ENCODE results near the gene MBD5. TPM values are rescaled to one million over a fixed set of nuclear protein-coding genes. Genes with fewer than 3 reads are reported as not detected.

MBD5 gene
- total RNA-seq, 1 experiment from 2014 or later = 14.5 TPM

- in situ Hi-C loops (cut with HindIII; ENCODE audit: low sequenced_read_pairs) = no loop called here
- DNase-seq (ENCODE audit: low spot score) = no peak
Measured at GRCh38 chr2:148259674-148260073, 238.8 kb downstream of the MBD5 start.

GRCh38 chr2:148263890-148264289 is 243.0 kb downstream of the MBD5 start:
- DNase-seq (ENCODE audit: low spot score) = no peak
- in situ Hi-C loops (cut with HindIII; ENCODE audit: low sequenced_read_pairs) = no loop called here

- in situ Hi-C loops (cut with HindIII; ENCODE audit: low sequenced_read_pairs) = no loop called here
- no peak for DNase-seq (ENCODE audit: low spot score)
Measured at GRCh38 chr2:148273158-148273691, 252.3 kb downstream of the MBD5 start.

GRCh38 chr2:148279216-148279615 is 258.3 kb downstream of the MBD5 start:
- in situ Hi-C loops (cut with HindIII; ENCODE audit: low sequenced_read_pairs) = no loop called here
- DNase-seq (ENCODE audit: low spot score) = no peak

GRCh38 chr2:148282201-148282600 is 261.3 kb downstream of the MBD5 start:
- in situ Hi-C loops (cut with HindIII; ENCODE audit: low sequenced_read_pairs) = no loop called here

GRCh38 chr2:148292431-148292830 is 271.5 kb downstream of the MBD5 start:
- DNase-seq (ENCODE audit: low spot score) = no peak
- in situ Hi-C loops (cut with HindIII; ENCODE audit: low sequenced_read_pairs) = no loop called here

More at GRCh38 chr2:148282201-148282600, 261.3 kb downstream of the MBD5 start:
- no peak for DNase-seq (ENCODE audit: low spot score)

GRCh38 chr2:148298196-148298595 is 277.3 kb downstream of the MBD5 start:
- no peak for DNase-seq (ENCODE audit: low spot score)
- in situ Hi-C loops (cut with HindIII; ENCODE audit: low sequenced_read_pairs) = no loop called here

GRCh38 chr2:148299616-148300015 is 278.7 kb downstream of the MBD5 start:
- in situ Hi-C loops (cut with HindIII; ENCODE audit: low sequenced_read_pairs) = no loop called here
- no peak for DNase-seq (ENCODE audit: low spot score)

- DNase-seq (ENCODE audit: low spot score) = no peak
- in situ Hi-C loops (cut with HindIII; ENCODE audit: low sequenced_read_pairs) = no loop called here
Measured at GRCh38 chr2:148300544-148300943, 279.7 kb downstream of the MBD5 start.

- in situ Hi-C loops (cut with HindIII; ENCODE audit: low sequenced_read_pairs) = no loop called here
Measured at GRCh38 chr2:148301362-148301761, 280.5 kb downstream of the MBD5 start.

GRCh38 chr2:148302526-148302925 is 281.6 kb downstream of the MBD5 start:
- in situ Hi-C loops (cut with HindIII; ENCODE audit: low sequenced_read_pairs) = no loop called here
- DNase-seq (ENCODE audit: low spot score) = no peak

More at GRCh38 chr2:148301362-148301761, 280.5 kb downstream of the MBD5 start:
- no peak for DNase-seq (ENCODE audit: low spot score)

GRCh38 chr2:148303161-148303560 is 282.3 kb downstream of the MBD5 start:
- in situ Hi-C loops (cut with HindIII; ENCODE audit: low sequenced_read_pairs) = no loop called here
- DNase-seq (ENCODE audit: low spot score) = no peak

- in situ Hi-C loops (cut with HindIII; ENCODE audit: low sequenced_read_pairs) = no loop called here
- DNase-seq (ENCODE audit: low spot score) = no peak
Measured at GRCh38 chr2:148305476-148305875, 284.6 kb downstream of the MBD5 start.

- in situ Hi-C loops (cut with HindIII; ENCODE audit: low sequenced_read_pairs) = no loop called here
- no peak for DNase-seq (ENCODE audit: low spot score)
Measured at GRCh38 chr2:148306027-148306426, 285.1 kb downstream of the MBD5 start.

GRCh38 chr2:148317598-148317997 is 296.7 kb downstream of the MBD5 start:
- DNase-seq (ENCODE audit: low spot score) = no peak
- in situ Hi-C loops (cut with HindIII; ENCODE audit: low sequenced_read_pairs) = no loop called here

- in situ Hi-C loops (cut with HindIII; ENCODE audit: low sequenced_read_pairs) = no loop called here
- no peak for DNase-seq (ENCODE audit: low spot score)
Measured at GRCh38 chr2:148338541-148338940, 317.6 kb downstream of the MBD5 start.

- in situ Hi-C loops (cut with HindIII; ENCODE audit: low sequenced_read_pairs) = no loop called here
- DNase-seq (ENCODE audit: low spot score) = no peak
Measured at GRCh38 chr2:148342086-148342485, 321.2 kb downstream of the MBD5 start.

GRCh38 chr2:148350199-148350598 is 329.3 kb downstream of the MBD5 start:
- no peak for DNase-seq (ENCODE audit: low spot score)
- in situ Hi-C loops (cut with HindIII; ENCODE audit: low sequenced_read_pairs) = no loop called here

GRCh38 chr2:148351437-148352143 is 330.7 kb downstream of the MBD5 start:
- in situ Hi-C loops (cut with HindIII; ENCODE audit: low sequenced_read_pairs) = no loop called here
- DNase-seq (ENCODE audit: low spot score) = no peak

GRCh38 chr2:148358375-148358774 is 337.5 kb downstream of the MBD5 start:
- in situ Hi-C loops (cut with HindIII; ENCODE audit: low sequenced_read_pairs) = no loop called here
- DNase-seq (ENCODE audit: low spot score) = no peak

GRCh38 chr2:148360662-148361061 is 339.8 kb downstream of the MBD5 start:
- in situ Hi-C loops (cut with HindIII; ENCODE audit: low sequenced_read_pairs) = no loop called here
- no peak for DNase-seq (ENCODE audit: low spot score)
